OCI-LY1 (cell line): ENCODE data around the gene SHMT1.

Experiments used
- H2AFZ ChIP-seq: fragments of 200-600 bp; sonication (generic), shearing (Covaris generic); 2 replicates; pipeline ENCODE4 v1.6.0; 2014; ENCODE audit warnings: antibody characterized with exemption, mild to moderate bottlenecking, low read length
- H3F3A ChIP-seq: fragments of 200-600 bp; sonication (generic), shearing (Covaris generic); 2 replicates; pipeline ENCODE4 v1.6.0; 2014; ENCODE audit warnings: mild to moderate bottlenecking, antibody characterized with exemption, low read length, moderate library complexity; ENCODE audit not compliant: insufficient read depth
- H3K27ac ChIP-seq: fragments of 200-600 bp; sonication (generic); 2 replicates; pipeline ENCODE4 v1.5.1; 2014; ENCODE audit warnings: low read length, mixed run types, mild to moderate bottlenecking, low read depth; ENCODE audit not compliant: poor library complexity, severe bottlenecking
- H3K27me3 ChIP-seq: fragments of 200-600 bp; sonication (generic); 2 replicates; pipeline ENCODE4 v1.6.0; 2014; ENCODE audit warnings: antibody characterized with exemption, mild to moderate bottlenecking, low read length, moderate library complexity; ENCODE audit not compliant: insufficient read depth
- H3K36me3 ChIP-seq: fragments of 200-600 bp; sonication (generic); 2 replicates; pipeline ENCODE4 v1.6.1; 2014; ENCODE audit warnings: mild to moderate bottlenecking, antibody characterized with exemption, low read length, moderate library complexity, mixed read lengths; ENCODE audit not compliant: insufficient read depth
- H3K4me1 ChIP-seq: fragments of 200-600 bp; sonication (generic); 2 replicates; pipeline ENCODE4 v1.5.1; 2014; ENCODE audit warnings: mild to moderate bottlenecking, low read length, moderate library complexity; ENCODE audit not compliant: insufficient read depth, severe bottlenecking
- H3K4me2 ChIP-seq: fragments of 200-600 bp; sonication (generic), shearing (Covaris generic); 2 replicates; pipeline ENCODE4 v1.6.1; 2014; ENCODE audit warnings: low read length
- H3K4me3 ChIP-seq: fragments of 200-600 bp; sonication (generic); 2 replicates; pipeline ENCODE4 v1.5.1; 2014; ENCODE audit warnings: low read length, low read depth, mild to moderate bottlenecking, mixed read lengths; ENCODE audit not compliant: poor library complexity, severe bottlenecking
- H3K79me2 ChIP-seq: fragments of 200-600 bp; shearing (Covaris generic); 2 replicates; pipeline ENCODE4 v1.6.1; 2016; ENCODE audit warnings: mixed run types, low read length, mixed read lengths; ENCODE audit not compliant: insufficient read depth
- H3K9ac ChIP-seq: fragments of 200-600 bp; sonication (generic), shearing (Covaris generic); 2 replicates; pipeline ENCODE4 v1.6.1; 2014; ENCODE audit warnings: mild to moderate bottlenecking, low read length, mixed read lengths
- H3K9me2 ChIP-seq: fragments of 200-600 bp; sonication (generic), shearing (Covaris generic); 2 replicates; pipeline ENCODE4 v1.6.1; 2014; ENCODE audit warnings: low read depth, mild to moderate bottlenecking, low read length, mixed read lengths
- H3K9me3 ChIP-seq: fragments of 200-600 bp; shearing (Covaris generic); 2 replicates; pipeline ENCODE4 v1.6.1; 2014; ENCODE audit warnings: low read length, mixed read lengths
- H4K20me1 ChIP-seq: fragments of 200-600 bp; sonication (generic), shearing (Covaris generic); 2 replicates; pipeline ENCODE4 v1.6.0; 2016; ENCODE audit warnings: mild to moderate bottlenecking, low read length; ENCODE audit not compliant: insufficient read depth
- CTCF ChIP-seq: fragments of 200-600 bp; sonication (generic), shearing (Covaris generic); IDR thresholded peaks from 2 replicates; pipeline ENCODE4 v1.5.1; 2017; ENCODE audit warnings: mild to moderate bottlenecking, antibody characterized with exemption, low read length, moderate library complexity, mixed read lengths
- EZH2 ChIP-seq: fragments of 200-600 bp; sonication (generic), shearing (Covaris generic); IDR thresholded peaks from 2 replicates; pipeline ENCODE4 v1.8.0; 2017; ENCODE audit warnings: borderline replicate concordance, mixed run types, mild to moderate bottlenecking, antibody characterized with exemption, low read length, moderate library complexity, mixed read lengths

SHMT1 gene

DNA sequence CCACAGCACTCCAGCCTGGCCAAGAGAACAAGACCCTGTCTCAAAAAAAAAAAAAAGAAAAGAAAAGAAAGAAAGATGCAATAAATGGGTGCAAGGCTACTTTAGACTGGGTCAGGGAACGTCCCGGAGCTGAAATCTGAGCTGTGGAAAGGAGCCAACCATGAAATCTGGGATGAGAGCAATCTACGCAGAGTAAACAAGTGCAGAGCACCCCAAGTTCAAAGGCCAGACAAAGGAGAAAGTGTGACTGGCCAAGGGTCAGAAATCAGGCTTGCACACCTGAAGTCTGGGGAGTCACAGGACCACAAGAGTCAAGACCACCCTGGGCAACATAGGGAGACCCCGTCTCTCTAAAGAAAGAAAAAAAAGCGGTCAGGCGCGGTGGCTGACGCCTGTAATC, 2.8 kb downstream of the SHMT1 start:
- no peak overlapping the region for H3K27ac ChIP-seq
- peaks cover 16% of the 10 kb centered on the region for H3K79me2 ChIP-seq
- no peaks in the 10 kb centered on the region for H4K20me1 ChIP-seq
- no peaks in the 10 kb centered on the region for H3K9me2 ChIP-seq
- H2AFZ ChIP-seq: no peak overlapping the region
- H3K4me1 ChIP-seq: peaks cover 11% of the 10 kb centered on the region
- H3K4me2 ChIP-seq: no peak overlapping the region
- no peaks in the 10 kb centered on the region for H3K27me3 ChIP-seq
- peaks cover 38% of the 10 kb centered on the region; the same call in 1 of the 2 replicates for H3K36me3 ChIP-seq
- no peak for TF ChIP-seq EZH2
- TF ChIP-seq CTCF: no peak
- no peak overlapping the region for H3K4me3 ChIP-seq
- no peaks in the 10 kb centered on the region for H3F3A ChIP-seq
- no peak overlapping the region for H3K9ac ChIP-seq
- H3K9me3 ChIP-seq: no peaks in the 10 kb centered on the region

DNA sequence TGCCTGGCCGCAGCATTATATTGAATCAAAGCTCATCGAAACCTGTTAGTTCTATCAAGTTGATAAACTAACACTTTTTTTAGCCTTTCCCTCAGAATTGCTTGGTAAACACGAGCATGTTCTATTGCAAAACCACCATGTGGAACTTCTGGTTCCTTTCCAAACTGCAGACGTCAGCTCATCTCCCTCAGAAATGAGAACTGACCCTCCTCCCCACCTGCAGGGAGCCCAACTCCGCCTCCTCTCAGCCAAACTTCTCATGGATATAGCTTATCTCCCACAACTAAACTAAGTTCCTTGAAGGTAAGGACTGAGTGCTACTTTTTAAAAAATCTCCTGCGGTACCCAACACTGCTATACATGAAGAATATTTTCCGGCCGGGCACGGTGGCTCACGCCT, 6.7 kb downstream of the SHMT1 start:
- Histone ChIP-seq H3F3A (no peaks in the 10 kb centered on the region), H3K9me2 (no peaks in the 10 kb centered on the region), H3K9ac (no peak overlapping the region), H2AFZ (no peak overlapping the region), H3K4me1 (peaks cover under 1% of the 10 kb centered on the region), H3K36me3 (peaks cover 63% of the 10 kb centered on the region), H3K79me2 (peaks cover 2% of the 10 kb centered on the region; the same call in 1 of the 2 replicates), H3K9me3 (no peaks in the 10 kb centered on the region), H3K4me2 (no peak overlapping the region), H3K4me3 (no peak overlapping the region), H3K27ac (no peak overlapping the region), H3K27me3 (no peaks in the 10 kb centered on the region), H4K20me1 (no peaks in the 10 kb centered on the region)
- no peak for TF ChIP-seq CTCF
- TF ChIP-seq EZH2: no peak

DNA sequence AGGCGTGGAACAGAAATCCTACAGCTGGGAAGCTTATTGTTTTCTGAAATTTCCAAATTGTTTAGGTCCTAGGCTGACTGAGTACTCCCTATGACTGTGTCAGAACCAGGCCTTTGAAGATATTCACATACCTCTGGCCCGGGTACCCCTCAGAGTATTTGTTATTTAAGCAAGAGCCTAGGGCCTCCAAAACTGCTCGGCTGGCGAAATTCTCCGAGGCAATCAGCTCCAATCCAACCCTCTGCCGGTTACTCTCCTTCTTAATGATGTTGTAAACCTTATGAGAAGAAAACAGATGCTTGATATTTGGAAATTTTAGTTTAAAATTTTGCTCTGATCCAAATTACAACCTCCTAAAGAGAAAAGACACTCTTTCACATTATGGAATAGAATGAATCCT, 9.8 kb downstream of the SHMT1 start:
- Histone ChIP-seq H3K36me3 (peaks cover 66% of the 10 kb centered on the region), H3K27me3 (no peaks in the 10 kb centered on the region), H3K27ac (no peak overlapping the region), H3K4me2 (no peak overlapping the region), H3K9me2 (no peaks in the 10 kb centered on the region), H3K79me2 (no peaks in the 10 kb centered on the region), H3K4me3 (no peak overlapping the region), H2AFZ (no peak overlapping the region), H3K4me1 (no peaks in the 10 kb centered on the region), H3F3A (no peaks in the 10 kb centered on the region), H3K9ac (no peak overlapping the region), H4K20me1 (no peaks in the 10 kb centered on the region), H3K9me3 (no peaks in the 10 kb centered on the region)
- no peak for TF ChIP-seq EZH2
- TF ChIP-seq CTCF: no peak
